CD4-positive, alpha-beta T cell (primary cell): ENCODE measurements around the gene NRXN3. TPM values are rescaled to one million over a fixed set of nuclear protein-coding genes. Genes with fewer than 3 reads are reported as not detected.

Experiments
- ATAC-seq: fragments of 200-7000 bp; cut with Tn5 transposase; one replicate; pipeline ENCODE4 v1.10.0; 2022; ENCODE audit warnings: mild to moderate bottlenecking; ENCODE audit not compliant: poor library complexity
- CTCF ChIA-PET: fragments of 350-600 bp; sonication (Branson Sonifier 250); formaldehyde crosslinking; loops from one replicate; lab custom pipeline; 2021; ENCODE audit warnings: antibody characterized with exemption, inconsistent platforms; lab: Charles Lee
- POLR2A ChIA-PET: fragments of 350-600 bp; sonication (Branson Sonifier 250); formaldehyde crosslinking; loops from one replicate; lab custom pipeline; 2021; ENCODE audit warnings: antibody characterized with exemption, inconsistent platforms; lab: Charles Lee
- DNase-seq, 14 experiments: peaks; one replicate each; pipeline ENCODE4 v3.0.0-alpha.2; 2013 to 2020; ENCODE audit warnings: mixed read lengths in 2 of 14
- H3K27ac ChIP-seq, 2 donors: one replicate each; pipeline versions ENCODE4 v1.5.1 to v1.7.0; 2013; ENCODE audit warnings: low read length in 2 of 2, low read depth in 1 of 2, mild to moderate bottlenecking in 1 of 2
- H3K27me3 ChIP-seq, 2 experiments: 1 replicate in 1 of 2; 2 replicates in 1 of 2; pipeline versions ENCODE4 v1.6.1 to v1.7.0; 2013; ENCODE audit warnings: low read length in 2 of 2, control low read depth in 1 of 2, mild to moderate bottlenecking in 1 of 2, moderate library complexity in 1 of 2; ENCODE audit not compliant: insufficient read depth in 2 of 2, control insufficient read depth in 1 of 2
- H3K36me3 ChIP-seq: one replicate; pipeline ENCODE4 v1.6.1; 2013; ENCODE audit warnings: low read length, control low read depth; ENCODE audit not compliant: insufficient read depth
- H3K4me1 ChIP-seq: one replicate; pipeline ENCODE4 v1.6.1; 2013; ENCODE audit warnings: low read length, control low read depth; ENCODE audit not compliant: insufficient read depth
- H3K4me3 ChIP-seq: one replicate; pipeline ENCODE4 v1.5.1; 2013; ENCODE audit warnings: mild to moderate bottlenecking, low read length, moderate library complexity
- H3K9me3 ChIP-seq, 2 experiments: 1 replicate in 1 of 2; 2 replicates in 1 of 2; pipeline versions ENCODE4 v1.6.1 to v1.7.0; 2013; ENCODE audit warnings: low read length in 2 of 2, mild to moderate bottlenecking in 2 of 2, control low read depth in 1 of 2, moderate library complexity in 1 of 2; ENCODE audit not compliant: control insufficient read depth in 1 of 2, insufficient read depth in 1 of 2
- H3K27ac Mint-ChIP-seq: one replicate; pipeline ENCODE4 v1.8.0; 2020; ENCODE audit warnings: mixed read lengths
- H3K27me3 Mint-ChIP-seq: one replicate; pipeline ENCODE4 v1.8.0; 2021; ENCODE audit warnings: mixed read lengths
- H3K36me3 Mint-ChIP-seq: one replicate; pipeline ENCODE4 v1.8.0; 2021; ENCODE audit warnings: low read depth, mixed read lengths
- H3K4me1 Mint-ChIP-seq: one replicate; pipeline ENCODE4 v1.8.0; 2021; ENCODE audit warnings: low read depth, mixed read lengths
- H3K4me3 Mint-ChIP-seq: one replicate; pipeline ENCODE4 v1.8.0; 2020; ENCODE audit warnings: mild to moderate bottlenecking, mixed read lengths
- H3K9me3 Mint-ChIP-seq: one replicate; pipeline ENCODE4 v1.8.0; 2020; ENCODE audit warnings: mixed read lengths
- intact Hi-C, 2 experiments: fragments of 100-400 bp; cut with DNase I in 1 of 2; cut with micrococcal nuclease in 1 of 2; formaldehyde crosslinking; loops; one replicate each; pipeline versions ENCODE4 v1.15.1 to v1.9.0; 2023 to 2025; cut with DNase I, micrococcal nuclease
- total RNA-seq, 174 experiments: library from RNA in 2 of 174; stranded (reverse) in 2 of 174; gene quantifications; one replicate each; pipeline ENCODE4 v1.2.3 and lab custom pipeline; 2021 to 2026
- TF ChIP-seq, protein P1 (sequence below): fragments of 200-600 bp; IDR thresholded peaks from one replicate; pipeline ENCODE4 v1.8.0; 2022; ENCODE audit warnings: antibody characterized with exemption, mild to moderate bottlenecking

The NRXN3 gene
- total RNA-seq, 2 experiments from 2014 or later, result not detected

GRCh38 chr14:79407572-79407971, 1237.4 kb downstream of the NRXN3 start:
- Histone ChIP-seq H3K9me3 (no peaks in the 10 kb centered on the region), H3K27ac (no peak overlapping the region), H3K4me1 (no peaks in the 10 kb centered on the region), H3K27me3 (no peaks in the 10 kb centered on the region), H3K36me3 (no peaks in the 10 kb centered on the region), H3K4me3 (no peak overlapping the region)
- Mint-ChIP-seq H3K4me3 (no peak overlapping the region), H3K27me3 (no peaks in the 10 kb centered on the region), H3K9me3 (peaks cover 2% of the 10 kb centered on the region), H3K27ac (no peak overlapping the region), H3K4me1 (no peaks in the 10 kb centered on the region), H3K36me3 (no peaks in the 10 kb centered on the region)
- TF ChIP-seq, protein P1, sequence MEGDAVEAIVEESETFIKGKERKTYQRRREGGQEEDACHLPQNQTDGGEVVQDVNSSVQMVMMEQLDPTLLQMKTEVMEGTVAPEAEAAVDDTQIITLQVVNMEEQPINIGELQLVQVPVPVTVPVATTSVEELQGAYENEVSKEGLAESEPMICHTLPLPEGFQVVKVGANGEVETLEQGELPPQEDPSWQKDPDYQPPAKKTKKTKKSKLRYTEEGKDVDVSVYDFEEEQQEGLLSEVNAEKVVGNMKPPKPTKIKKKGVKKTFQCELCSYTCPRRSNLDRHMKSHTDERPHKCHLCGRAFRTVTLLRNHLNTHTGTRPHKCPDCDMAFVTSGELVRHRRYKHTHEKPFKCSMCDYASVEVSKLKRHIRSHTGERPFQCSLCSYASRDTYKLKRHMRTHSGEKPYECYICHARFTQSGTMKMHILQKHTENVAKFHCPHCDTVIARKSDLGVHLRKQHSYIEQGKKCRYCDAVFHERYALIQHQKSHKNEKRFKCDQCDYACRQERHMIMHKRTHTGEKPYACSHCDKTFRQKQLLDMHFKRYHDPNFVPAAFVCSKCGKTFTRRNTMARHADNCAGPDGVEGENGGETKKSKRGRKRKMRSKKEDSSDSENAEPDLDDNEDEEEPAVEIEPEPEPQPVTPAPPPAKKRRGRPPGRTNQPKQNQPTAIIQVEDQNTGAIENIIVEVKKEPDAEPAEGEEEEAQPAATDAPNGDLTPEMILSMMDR, result no peak
- ATAC-seq, result no peak
- ChIA-PET CTCF (no interaction called here), POLR2A (no interaction called here)
- no peak for DNase-seq
- intact Hi-C loops, result no loop called here

DNA sequence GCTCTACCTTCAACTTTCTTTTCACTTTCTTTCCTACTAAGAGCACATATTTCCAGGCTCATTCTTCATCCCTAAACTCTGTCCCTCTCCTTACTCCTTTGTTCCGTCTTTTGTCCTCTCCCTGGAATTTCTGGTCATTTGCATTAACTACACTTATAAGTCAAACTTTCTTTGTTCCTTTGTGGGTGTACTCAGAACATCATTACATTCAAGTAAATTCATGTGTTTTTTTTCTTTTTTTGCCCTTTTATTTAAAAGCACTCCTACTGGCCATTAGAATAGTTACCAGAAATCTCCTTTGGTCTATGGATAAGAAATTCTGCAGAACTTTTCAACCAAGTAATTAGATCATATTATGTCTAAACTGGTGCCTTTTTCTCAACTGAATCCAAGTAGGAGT, 1238.5 kb downstream of the NRXN3 start:
- intact Hi-C loops, result no loop called here
- DNase-seq (no peak), ATAC-seq (no peak)
- H3K27ac ChIP-seq, result no peak overlapping the region
- Mint-ChIP-seq H3K9me3 (peaks cover 2% of the 10 kb centered on the region), H3K36me3 (no peaks in the 10 kb centered on the region), H3K27me3 (no peaks in the 10 kb centered on the region), H3K4me3 (no peak overlapping the region), H3K4me1 (no peaks in the 10 kb centered on the region), H3K27ac (no peak overlapping the region)
- CTCF ChIA-PET, result no interaction called here
- TF ChIP-seq, protein P1, result no peak
- H3K4me1 ChIP-seq, result no peaks in the 10 kb centered on the region
- no peaks in the 10 kb centered on the region for H3K36me3 ChIP-seq
- H3K27me3 ChIP-seq, result no peaks in the 10 kb centered on the region
- POLR2A ChIA-PET, result no interaction called here
- H3K4me3 ChIP-seq, result no peak overlapping the region
- H3K9me3 ChIP-seq, result no peaks in the 10 kb centered on the region

DNA sequence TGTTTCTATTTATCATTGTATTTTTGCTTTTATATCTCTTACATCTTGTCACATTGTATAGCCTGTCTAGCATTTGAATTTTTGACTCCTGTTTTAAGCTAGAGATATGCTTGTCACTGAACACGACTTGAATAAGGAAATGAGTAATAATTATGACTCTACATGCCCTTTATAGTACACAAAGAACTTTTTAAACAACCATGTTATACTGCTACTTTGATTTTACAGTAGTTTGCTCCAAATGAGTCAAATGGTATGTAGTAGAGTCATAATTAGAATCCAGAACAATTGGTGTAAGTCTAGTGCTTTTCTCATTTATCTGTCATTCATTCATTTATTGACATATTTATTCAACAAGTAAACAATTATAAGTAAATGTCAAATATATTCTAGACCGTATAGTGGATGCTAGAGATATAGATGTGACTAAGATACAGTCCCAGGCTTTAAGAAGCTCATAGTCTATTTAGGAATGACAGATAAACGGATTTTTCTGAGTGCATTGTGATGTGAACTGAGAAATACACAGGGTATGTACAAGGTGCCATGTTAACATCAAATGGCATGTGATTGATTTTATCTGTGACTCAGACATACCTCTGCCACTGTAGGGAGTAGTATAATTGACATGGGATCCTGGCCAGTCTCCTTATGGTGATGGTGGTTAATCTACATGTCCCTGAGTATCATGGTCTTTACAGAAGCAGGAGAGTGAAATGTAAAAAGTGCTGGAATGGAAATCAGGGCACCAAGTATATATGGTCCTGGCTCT, 1241.4 kb downstream of the NRXN3 start:
- no peak overlapping the region for H3K27ac ChIP-seq

More for the DNA sequence above, 1241.4 kb downstream of the NRXN3 start:
- Mint-ChIP-seq H3K4me3 (no peak overlapping the region), H3K27me3 (no peaks in the 10 kb centered on the region), H3K9me3 (no peaks in the 10 kb centered on the region), H3K4me1 (no peaks in the 10 kb centered on the region), H3K27ac (no peak overlapping the region), H3K36me3 (no peaks in the 10 kb centered on the region)
- no peak for ATAC-seq
- Histone ChIP-seq H3K4me3 (no peak overlapping the region), H3K36me3 (no peaks in the 10 kb centered on the region), H3K27me3 (no peaks in the 10 kb centered on the region), H3K4me1 (no peaks in the 10 kb centered on the region), H3K9me3 (no peaks in the 10 kb centered on the region)
- POLR2A ChIA-PET, result no interaction called here
- CTCF ChIA-PET, result no interaction called here
- intact Hi-C loops, result no loop called here
- TF ChIP-seq, protein P1, result no peak
- no peak for DNase-seq
